Measurements from ENCODE around the gene ANK2.

DNA sequence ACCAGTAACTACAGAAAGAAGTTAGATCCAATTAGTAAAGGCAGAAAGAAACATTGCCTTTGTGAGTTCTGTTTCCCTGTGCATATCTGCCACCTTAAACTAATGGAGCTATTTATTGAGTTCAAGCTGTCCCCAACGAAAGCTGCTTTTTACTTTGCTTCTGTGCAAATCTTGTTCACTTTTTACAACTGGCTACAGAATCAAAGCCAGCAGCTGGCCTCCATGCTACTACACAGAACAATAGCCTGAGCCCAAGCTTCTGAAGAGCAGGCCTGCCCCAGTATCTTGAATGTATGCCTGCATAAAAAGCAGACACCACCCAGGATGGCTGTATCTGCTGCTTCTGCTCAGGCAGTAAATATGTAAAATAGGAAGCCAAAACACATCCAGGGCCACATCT is 28.1 kb downstream of the ANK2 start:
- TF ChIP-seq EZH2 (IDR thresholded peaks at IDR 0.05; ENCODE audit: low read depth, unreplicated experiment) = no peak
- no peak for TF ChIP-seq POLR2AphosphoS5 (IDR thresholded peaks at IDR 0.05; ENCODE audit: low read depth)
- TF ChIP-seq, protein P1, sequence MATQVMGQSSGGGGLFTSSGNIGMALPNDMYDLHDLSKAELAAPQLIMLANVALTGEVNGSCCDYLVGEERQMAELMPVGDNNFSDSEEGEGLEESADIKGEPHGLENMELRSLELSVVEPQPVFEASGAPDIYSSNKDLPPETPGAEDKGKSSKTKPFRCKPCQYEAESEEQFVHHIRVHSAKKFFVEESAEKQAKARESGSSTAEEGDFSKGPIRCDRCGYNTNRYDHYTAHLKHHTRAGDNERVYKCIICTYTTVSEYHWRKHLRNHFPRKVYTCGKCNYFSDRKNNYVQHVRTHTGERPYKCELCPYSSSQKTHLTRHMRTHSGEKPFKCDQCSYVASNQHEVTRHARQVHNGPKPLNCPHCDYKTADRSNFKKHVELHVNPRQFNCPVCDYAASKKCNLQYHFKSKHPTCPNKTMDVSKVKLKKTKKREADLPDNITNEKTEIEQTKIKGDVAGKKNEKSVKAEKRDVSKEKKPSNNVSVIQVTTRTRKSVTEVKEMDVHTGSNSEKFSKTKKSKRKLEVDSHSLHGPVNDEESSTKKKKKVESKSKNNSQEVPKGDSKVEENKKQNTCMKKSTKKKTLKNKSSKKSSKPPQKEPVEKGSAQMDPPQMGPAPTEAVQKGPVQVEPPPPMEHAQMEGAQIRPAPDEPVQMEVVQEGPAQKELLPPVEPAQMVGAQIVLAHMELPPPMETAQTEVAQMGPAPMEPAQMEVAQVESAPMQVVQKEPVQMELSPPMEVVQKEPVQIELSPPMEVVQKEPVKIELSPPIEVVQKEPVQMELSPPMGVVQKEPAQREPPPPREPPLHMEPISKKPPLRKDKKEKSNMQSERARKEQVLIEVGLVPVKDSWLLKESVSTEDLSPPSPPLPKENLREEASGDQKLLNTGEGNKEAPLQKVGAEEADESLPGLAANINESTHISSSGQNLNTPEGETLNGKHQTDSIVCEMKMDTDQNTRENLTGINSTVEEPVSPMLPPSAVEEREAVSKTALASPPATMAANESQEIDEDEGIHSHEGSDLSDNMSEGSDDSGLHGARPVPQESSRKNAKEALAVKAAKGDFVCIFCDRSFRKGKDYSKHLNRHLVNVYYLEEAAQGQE (IDR thresholded peaks at IDR 0.05; ENCODE audit: unreplicated experiment) = no peak
- TF ChIP-seq, protein P2, sequence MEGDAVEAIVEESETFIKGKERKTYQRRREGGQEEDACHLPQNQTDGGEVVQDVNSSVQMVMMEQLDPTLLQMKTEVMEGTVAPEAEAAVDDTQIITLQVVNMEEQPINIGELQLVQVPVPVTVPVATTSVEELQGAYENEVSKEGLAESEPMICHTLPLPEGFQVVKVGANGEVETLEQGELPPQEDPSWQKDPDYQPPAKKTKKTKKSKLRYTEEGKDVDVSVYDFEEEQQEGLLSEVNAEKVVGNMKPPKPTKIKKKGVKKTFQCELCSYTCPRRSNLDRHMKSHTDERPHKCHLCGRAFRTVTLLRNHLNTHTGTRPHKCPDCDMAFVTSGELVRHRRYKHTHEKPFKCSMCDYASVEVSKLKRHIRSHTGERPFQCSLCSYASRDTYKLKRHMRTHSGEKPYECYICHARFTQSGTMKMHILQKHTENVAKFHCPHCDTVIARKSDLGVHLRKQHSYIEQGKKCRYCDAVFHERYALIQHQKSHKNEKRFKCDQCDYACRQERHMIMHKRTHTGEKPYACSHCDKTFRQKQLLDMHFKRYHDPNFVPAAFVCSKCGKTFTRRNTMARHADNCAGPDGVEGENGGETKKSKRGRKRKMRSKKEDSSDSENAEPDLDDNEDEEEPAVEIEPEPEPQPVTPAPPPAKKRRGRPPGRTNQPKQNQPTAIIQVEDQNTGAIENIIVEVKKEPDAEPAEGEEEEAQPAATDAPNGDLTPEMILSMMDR (conservative IDR thresholded peaks at IDR 0.05; ENCODE audit: low read depth in 2 of 2) = no peak
- no peak for TF ChIP-seq ZNF114 (CRISPR knock-in tag; IDR thresholded peaks at IDR 0.05)
